ENCODE measurements around the gene ASS1.
A peak's percentile ranks its signal among the peaks of the same experiment; 100 is the strongest.

Gene ASS1

DNA sequence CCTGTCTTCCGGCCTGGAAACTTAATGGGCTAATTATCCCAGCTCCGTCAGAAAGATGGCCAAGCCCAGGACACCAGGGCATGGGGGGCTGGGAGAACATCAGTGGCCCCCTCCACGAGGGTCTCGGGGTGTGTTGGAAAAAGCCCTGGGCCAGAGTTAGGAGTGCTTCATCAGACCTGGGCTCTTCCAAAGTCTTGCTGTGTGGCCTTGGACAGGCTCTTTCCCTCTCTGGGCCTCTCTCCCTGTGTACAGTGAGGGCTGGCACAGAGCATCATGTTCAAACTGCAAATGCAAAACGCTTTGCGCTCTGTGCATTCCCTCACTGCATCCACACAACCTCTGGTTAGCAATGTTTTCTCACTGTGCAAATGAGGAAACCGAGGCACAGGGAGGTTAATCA lies 48.3 kb downstream of the ASS1 start:
- DNase-seq: no peak

DNA sequence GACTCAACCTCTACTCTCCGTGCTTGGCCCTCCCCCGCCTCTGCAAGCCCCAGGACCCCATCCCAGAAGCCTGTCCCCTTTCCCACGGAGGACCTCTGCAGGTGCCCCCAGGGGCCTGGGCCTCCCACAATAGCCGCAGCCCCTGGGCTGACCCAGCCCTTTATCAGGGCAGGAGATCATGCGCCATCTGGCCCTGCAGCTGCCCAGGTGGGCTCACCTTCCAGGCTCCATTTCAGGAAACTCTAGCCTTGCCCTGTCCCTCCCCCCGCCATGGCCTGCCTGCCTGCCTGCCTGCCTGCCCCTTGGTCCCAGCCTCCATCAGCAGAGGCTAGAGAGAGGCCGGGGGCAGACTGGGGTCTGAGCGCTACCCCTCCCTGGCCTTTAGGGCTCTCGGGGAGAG lies 48.7 kb downstream of the ASS1 start:
- no peak for DNase-seq

DNA sequence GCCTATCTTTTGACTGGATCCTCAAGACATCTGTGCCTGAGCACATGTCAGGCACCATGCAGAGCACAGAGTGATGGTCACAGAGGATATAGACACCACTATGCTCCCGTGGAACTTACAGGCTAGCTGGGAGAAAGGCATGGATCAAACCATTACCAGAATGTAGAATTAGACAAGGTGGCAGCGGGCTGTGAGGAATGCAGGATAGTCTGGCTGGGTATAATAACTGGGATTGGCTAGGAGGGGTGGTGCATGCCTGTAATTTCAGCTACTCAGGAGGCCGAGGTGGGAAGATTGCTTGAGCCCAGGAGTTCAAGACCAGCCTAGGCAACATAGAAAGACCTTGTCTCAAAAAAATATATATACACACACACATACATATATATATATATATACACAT lies 50.3 kb downstream of the ASS1 start:
- no peak for DNase-seq

- DNase-seq: no peak
These were observed 52.4 kb downstream of the ASS1 start for GRCh38 chr9:130497139-130497538.

DNA sequence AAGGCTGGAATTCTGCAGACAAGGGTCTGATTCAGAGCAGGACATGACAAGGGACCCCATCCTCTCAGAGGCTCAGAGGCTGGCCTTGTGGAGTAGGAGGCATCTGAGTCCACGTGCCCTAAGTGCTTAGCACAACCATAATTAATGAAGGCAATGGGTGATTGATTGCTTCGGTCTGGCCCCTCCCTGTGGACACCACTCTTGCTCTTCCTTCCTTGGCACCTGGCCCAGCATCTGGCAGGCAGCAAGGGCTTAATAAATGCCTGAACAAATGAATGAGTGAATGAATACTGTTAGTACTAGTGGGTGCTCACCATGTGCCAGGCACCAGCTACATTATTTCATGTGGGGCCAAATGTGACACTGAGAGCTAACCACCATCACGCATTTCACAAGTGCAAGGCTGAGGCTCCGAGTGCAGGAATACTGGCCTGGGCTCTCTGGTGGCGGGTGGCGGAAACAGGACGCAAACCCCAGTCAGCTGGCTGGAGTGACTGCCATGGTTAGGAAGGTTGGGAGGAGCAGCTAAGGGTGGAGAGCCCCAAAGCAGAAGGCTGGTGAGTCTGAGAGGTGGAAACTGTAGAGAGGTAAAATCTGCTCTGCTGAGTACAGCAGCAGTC lies 53.6 kb downstream of the ASS1 start:
- DNase-seq: no peak

DNA sequence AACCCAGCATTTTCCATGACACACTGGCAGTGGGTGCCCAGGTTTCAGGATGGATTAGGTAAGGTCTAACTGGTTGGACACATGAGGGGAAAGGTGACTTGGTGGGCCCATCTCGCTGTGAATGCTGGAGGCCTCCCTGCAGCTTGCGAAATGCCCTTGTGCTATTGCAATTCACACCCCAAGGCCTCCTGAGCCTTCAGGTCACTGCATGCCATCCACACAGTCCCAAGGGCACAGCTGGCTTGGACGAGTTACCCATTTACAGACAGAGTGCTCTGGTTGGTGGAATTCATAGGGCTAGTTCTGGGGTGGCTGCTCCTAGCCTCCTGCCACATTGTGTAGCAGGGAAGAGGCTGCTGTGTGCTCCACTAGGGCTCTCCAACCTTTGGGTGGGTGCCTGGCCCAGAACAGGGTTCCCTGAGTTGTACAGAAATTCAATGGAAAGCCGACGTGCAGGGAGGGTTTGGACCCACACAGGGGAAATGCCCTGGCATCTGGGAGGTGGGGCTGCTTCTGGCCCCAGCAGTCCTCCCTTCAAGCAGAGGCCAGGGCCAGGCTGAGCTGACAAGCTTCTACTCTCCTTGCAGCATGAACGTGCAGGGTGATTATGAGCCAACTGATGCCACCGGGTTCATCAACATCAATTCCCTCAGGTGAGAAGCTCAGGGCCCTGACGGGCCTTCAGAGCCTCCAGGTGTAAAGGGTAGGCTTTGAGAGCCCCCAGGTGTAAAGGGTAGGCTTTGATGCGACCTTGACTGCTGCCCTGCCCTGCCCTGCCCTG lies 54.3 kb downstream of the ASS1 start:
- DNase-seq: no peak

GRCh38 chr9:130499804-130500263 lies 55.1 kb downstream of the ASS1 start:
- DNase-seq: no peak

GRCh38 chr9:130500340-130501180 lies 55.8 kb downstream of the ASS1 start:
- DNase-seq: no peak

DNA sequence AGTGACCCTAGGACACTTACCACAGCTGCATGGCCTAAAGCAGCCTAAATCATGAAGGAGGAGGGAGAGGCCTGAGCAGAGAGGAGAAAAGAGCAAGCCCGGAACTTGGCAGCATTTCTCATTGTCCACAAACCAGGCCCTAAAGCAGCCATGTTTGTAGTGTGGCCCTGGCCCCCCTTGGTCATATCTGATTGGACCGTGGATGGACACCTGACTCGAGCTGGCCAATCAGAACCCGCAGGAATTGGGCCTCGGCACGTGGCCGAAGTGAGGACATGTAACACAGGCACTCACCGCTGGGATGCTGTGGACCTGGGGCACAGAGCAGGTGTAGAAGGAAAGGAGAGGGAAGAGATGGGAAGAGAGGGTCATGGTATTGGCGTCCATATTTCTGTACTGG lies 56.9 kb downstream of the ASS1 start:
- DNase-seq: no peak

- DNase-seq: no peak
These were observed 63.5 kb downstream of the ASS1 start for GRCh38 chr9:130508218-130508617.

DNA sequence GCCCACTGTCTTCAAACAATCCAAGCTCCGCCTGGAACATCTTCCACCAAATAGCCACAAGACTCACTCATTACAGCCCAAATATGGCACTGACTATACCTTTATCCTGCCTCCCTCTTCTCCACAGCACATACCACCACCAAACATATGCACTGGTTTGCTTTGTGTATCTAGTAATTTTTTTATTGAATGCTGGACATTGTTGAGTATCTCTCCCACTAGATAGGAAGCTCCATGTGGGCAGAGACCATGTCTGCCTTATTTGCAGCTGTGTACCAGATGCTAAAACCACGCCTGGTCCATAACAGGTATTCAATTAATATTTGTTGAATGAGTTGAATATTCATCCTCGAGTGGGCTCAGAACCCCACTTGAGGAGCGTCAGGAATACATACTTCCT lies 67.4 kb downstream of the ASS1 start:
- no peak for DNase-seq

DNA sequence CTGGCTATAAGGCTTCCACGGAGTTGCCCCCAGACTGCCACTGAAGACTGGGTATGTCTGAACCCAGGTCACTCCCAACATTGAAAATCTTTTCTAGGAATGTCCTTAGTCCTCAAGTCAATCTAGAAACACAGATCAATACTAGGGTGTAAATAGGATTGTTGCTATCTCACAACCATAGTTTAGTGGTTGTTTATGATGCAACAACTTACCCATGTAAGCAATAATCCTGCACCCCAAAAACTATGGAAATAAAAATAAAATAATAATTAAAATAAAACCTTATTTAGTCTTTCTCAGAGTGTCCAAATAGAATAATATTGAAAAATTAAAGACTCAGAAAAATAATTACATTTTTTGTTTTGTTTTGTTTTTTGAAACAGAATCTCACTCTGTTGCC lies 68.3 kb downstream of the ASS1 start:
- no peak for DNase-seq

DNA sequence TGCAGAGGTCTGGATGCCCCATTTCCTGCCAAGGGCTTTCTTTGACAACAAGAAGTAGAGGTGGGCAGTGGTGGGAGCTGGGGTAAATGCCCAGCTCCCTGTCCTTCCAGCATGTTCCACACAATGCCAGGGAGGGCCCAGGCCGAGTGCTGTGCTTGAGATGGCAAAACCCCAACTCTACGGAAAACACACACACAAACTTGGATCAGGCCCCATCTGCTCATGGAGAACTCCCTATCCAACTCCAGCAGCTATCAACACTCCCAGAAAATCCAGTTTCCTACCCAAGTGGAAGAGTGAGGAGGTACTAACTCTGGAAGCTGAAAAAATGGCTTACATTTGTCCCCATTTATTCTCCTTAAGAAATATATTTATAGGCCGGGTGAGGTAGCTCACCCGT lies 73.5 kb downstream of the ASS1 start:
- DNase-seq: no peak

DNA sequence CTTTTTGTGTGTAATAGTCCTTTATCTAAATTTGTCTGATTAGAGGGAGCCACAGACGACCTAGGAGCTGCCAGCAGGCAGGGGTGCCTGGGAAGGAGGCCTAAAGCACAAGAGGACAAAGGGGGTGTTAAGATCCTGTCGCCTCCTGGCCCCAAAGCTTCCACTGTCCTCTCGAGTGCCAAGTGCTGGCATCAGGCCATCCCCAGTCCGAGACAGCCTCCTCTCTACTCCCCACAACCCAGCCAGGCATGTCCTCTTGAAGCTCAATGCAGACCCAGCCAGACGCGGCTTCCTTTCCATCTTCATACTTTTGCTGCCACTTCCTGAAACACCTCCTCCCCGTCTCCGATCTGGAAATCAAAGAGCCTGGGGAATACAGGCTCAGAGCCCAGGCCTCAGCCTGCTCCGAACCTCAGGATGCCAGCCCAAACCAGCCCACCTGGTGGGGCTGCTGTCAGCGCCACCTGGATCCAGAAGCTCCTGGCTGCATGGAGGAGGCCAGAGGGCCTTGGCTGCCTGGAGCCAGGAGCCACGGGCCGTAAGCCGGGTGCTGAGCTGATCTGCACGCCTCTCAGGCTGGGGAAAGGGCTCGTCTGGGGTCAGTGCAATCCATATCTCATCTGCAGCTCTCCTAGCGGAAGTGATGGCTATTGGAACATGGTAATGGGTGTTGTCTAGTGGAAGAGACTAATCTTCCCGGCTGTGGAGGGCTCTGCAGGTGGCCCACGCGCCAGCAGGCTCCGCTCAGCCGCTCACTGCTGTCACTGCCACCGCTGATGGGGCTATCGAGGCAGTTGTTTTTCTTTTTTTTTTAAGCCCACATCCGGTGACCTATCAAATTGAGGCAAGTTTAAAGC lies 74.4 kb downstream of the ASS1 start:
- peak in 1 of 51 donors; percentile 4 for DNase-seq

GRCh38 chr9:130519927-130520326 lies 75.2 kb downstream of the ASS1 start:
- no peak for DNase-seq

- no peak for DNase-seq
These were observed 77.0 kb downstream of the ASS1 start for GRCh38 chr9:130521715-130522114.

GRCh38 chr9:130522233-130522808 lies 77.6 kb downstream of the ASS1 start:
- DNase-seq: no peak

DNA sequence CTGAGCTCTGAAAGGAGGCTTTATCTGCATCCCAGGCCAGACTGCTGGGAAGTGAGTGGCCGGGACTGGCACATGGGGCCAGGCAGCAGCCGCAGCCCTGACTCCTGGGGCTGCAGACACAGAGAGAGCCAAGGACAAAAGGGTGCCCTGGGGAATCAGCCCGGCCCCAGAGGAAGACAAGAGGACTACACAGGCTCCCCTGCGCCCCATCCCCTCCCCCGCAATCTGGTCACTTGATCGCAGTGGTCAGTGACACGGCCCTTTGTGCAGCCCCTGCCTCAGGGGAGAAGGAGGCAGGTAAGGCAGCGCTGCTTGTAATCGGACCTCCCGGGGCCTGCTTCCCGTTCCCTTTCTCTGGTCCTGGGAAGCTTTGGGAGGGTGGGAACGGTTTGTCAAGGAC lies 79.2 kb downstream of the ASS1 start:
- DNase-seq: no peak

DNA sequence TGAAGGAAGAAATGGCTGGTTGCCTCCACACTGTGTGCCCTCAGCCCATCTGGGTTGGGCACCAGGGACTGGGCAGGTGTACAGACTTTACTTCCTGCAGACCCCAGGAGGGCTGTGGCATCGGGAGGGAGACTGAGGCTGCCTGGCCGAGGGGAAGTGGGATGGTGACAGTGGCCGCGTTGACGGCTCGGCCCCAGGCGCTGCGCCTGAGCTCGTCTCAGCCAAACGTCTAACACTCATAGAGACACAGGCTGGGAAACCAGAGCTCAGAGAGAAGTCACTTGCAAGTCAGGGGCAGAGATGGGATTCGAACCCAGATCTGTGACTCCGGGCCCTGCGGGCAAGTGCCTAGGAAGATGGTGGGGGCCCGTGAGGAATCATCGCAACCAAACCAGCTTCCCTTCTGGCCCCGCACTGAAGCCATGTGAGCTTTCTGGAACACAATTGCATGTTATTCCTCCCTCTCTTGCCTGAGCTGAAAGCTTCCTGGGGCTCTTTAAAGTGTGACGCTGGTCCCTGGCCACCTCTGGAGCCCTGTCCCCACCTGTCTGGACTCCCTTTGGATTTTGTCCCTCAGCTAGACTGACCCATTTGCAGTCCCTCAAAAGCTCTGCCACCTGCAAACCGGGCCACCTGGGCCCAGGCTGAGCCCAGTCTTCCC lies 81.6 kb downstream of the ASS1 start:
- DNase-seq: no peak

DNA sequence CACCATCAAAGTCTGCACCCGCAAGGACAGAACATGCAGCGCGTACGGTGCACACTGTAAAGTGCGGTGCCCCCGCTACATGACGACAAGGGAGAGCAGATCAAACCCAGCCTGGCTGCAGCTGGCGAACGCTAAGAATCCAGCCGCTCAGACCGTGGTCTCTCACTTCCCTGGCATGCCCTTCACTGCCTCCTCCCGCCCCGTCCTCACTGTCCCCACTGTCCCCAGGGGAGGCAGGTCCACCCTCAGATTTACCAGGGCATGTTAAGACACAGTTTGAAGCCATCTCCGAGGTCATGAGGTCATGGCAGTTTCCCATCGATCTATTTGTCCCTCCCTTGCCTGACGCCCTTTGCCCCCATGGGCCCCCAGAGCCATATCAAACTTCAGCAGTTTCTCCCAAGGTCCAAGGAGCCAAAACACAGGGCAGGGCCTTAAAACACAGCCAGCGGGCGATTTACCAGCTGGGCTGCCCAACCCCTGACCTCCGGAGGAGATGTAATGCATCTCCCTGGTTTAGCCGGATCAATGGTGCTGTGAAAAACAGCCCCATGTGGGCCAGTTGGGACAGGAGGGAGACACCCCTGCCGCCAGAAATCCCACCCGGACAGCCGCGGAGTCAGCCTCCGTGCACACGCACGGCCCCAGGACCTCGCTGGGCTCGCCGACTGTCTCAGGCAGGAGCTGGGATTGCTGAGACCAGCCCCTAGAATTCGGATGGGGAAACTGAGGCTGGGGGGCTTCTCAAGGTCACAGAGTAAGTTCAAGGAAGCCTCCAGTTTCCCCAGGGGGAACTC lies 82.3 kb downstream of the ASS1 start:
- no peak for DNase-seq

All from hypothalamus (tissue), 51 donors.